ENCODE data around the gene LIFR.
"Not testable (repeated sequence)": the region's sequence is repeated elsewhere in the genome, so short reads cannot be mapped to it uniquely, and the experiment has no call there.

LIFR gene

DNA sequence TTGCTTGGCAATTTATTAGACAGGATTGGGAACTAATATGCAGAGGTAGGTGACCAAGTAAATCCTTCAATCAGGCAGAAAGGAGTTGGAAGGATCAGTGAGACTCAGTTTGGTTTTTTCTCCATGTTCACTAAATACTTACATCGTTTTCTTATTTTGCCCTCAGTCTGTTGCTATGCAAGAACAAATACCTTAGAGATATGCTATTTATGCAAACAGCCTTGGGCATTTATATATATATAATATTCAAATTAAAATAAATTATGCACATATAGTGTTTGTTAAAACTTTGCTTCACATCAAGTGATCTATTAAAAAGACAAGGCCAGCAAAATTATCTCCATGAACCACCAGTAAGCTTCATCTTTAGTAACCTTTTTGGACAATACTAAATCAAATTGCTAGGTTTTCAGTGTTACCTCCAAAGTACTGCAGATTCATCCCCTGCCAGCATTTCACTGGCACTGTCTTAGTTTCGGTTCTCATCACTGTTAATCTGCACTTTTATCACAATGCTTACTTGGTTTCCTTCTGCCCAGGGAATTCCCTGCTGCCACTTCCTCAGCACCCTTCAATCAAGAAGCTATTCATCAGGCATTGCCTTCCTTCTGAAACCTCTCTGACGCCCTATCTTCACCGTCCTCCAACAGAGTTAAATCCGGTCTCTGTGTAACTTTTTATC, 26.0 kb upstream of the LIFR start:
- intact Hi-C loops (cut with DNase I), result no loop called here
- no peak for DNase-seq

- DNase-seq, result no peak
These were observed 25.2 kb upstream of the LIFR start for GRCh38 chr5:38581597-38581996.

DNA sequence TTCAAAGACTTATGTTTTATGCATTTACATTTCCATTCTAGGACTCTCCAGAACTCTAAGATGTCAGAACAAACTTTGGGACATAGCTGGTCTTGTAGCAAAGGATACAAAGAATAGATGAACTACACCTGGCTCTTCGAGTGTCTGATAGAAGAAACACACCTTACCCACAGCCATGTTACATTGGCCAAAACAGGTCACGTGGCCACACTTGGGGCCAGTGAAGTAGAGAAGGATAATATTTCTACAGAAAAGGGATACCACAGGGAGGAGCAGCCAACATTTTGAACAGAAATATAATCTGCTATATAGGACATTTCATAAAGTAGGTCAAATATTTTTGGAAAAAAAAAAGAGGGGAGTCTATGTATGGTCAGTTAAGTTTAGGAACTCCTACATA, 22.7 kb upstream of the LIFR start:
- DNase-seq, result no peak
- intact Hi-C loops (cut with DNase I), result no loop called here

More at GRCh38 chr5:38581597-38581996, 25.2 kb upstream of the LIFR start:
- intact Hi-C loops (cut with DNase I), result no loop called here

DNA sequence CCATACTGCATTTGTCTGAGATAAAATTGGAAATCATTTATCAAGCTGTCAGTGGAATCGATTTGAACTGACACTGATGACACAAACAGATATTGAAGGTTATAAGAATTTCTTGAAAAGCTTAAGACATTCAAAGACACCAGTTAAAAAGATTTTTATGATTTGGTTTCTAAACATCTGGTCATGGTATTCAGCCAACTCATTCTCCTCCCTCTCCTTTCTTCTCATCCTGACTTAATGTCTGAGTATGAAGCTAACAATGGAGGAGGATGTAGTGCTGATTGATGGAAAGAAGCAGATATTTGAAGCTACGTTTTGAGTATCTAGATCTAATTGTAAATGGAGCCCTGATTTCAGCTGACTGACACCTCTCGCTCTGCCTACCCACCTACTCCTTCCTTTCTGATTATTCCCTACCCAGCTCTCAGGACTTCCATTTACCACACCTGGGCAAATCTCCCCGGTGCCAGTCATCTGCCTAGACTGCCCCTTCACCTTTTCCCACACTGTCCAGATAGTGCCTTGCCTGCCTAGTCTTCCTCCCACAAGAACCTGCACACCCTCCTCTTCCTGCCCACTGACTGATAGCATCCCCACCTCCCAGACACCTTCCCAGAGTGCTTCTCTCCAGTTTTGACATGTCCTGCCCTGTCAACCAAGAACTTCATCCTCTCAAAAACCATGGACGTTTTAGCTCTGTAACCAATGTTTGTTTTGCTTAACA, 20.7 kb upstream of the LIFR start:
- intact Hi-C loops (cut with DNase I), result no loop called here
- DNase-seq, result no peak

- intact Hi-C loops (cut with DNase I), result no loop called here
- DNase-seq, result no peak
These were observed 20.0 kb upstream of the LIFR start for GRCh38 chr5:38576442-38576841.

DNA sequence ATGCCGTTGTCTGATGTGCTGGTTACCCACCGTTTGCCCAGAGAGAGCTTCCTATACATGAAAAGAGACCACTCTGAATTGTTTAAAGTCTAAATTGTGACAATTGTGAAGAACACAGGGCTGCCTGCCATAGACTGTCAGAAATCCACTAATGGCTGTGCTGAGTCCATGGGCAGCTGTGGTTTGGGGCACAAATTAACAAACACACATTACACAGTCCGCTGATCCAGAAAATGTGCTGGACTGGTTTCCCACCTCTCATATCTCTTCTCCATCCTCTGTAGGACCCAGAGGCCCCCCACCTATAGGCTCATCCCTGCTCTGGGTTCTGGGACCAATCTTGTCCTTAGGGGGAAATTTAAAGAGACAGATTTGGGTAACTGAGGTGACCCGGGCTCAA, 19.0 kb upstream of the LIFR start:
- no peak for DNase-seq
- intact Hi-C loops (cut with DNase I), result no loop called here

- intact Hi-C loops (cut with DNase I), result no loop called here
- no peak for DNase-seq
These were observed 17.6 kb upstream of the LIFR start for GRCh38 chr5:38574009-38574408.

- intact Hi-C loops (cut with DNase I), result no loop called here
- DNase-seq, result no peak
These were observed 17.1 kb upstream of the LIFR start for GRCh38 chr5:38573521-38573920.

- DNase-seq, result no peak
- intact Hi-C loops (cut with DNase I), result no loop called here
These were observed 12.7 kb upstream of the LIFR start for GRCh38 chr5:38569180-38569579.

DNA sequence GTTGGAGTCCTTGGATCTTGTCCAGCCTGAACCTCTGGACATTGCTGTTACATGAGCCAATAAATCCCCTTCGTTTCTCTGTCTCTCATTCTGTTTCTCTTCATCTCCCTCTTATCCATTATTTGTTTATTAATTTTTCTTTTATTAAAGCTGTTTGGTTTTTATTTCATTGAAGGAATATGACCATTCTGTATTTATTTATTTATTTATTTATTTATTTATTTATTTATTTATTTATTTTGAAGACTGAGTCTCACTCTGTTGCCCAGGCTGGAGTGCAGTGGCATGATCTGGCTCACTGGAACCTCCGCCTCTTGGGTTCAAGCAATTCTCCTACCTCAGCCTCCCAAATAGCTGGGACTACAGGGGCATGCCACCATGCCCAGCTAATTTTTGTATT, 10.9 kb upstream of the LIFR start:
- DNase-seq; intact Hi-C loops (cut with DNase I): not testable (repeated sequence)

DNA sequence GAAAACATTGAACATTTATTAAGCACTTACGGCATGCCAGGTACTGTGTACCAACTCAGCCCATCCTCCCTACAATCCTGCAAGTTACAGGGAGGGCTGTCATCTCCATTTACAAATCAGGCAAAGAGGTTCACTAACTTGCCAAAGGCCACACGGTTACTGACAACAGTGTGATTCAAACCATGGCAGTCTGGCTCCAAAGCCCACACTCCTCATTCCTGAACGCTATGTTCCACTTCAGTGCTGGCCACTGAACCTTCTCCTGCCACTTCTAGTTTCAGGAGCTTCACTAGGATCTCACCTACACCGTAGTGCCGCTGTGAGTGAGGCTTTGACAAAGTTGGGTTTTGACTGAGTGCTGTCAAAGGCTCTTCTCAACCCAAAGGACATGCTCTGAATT, 7.2 kb upstream of the LIFR start:
- intact Hi-C loops (cut with DNase I), result no loop called here
- no peak for DNase-seq

DNA sequence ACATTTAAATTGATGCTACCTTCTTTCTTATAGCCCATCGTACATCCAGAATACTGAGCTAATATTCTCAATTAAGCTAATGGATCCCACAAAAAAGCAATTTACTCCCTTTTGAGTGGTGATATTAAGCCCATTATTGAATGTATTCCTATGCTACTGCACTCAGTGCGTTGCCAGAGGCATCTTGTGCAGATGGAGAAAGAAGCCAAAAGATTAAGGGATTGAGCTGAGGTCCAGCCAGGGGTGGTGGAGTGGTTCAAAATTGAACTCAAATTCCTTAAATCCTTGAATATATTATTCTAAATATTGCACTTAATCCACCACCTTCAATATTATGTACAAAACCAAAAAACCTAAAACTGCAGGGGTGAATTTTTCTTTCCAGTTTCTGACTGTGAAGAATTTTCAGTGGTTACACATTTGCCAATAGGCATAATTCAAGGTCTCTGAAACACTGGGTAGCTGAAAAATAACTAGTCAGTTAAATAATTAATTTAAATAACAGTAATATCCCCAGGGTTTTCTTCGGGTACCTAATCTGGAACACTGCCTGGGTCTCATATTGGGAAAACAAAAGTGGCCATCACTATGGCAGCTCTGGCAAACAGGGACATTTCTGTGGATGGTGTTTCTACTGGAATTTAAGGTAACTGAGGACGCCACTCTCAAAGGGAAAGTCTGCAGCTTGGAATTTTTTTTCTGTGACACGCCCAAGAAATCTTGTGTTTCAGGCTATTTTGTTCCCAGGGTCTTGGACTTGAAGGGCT, 6.2 kb upstream of the LIFR start:
- DNase-seq, result no peak
- intact Hi-C loops (cut with DNase I), result no loop called here

GRCh38 chr5:38559428-38559827, 3.0 kb upstream of the LIFR start:
- DNase-seq, result no peak
- intact Hi-C loops (cut with DNase I), result loop anchor here (5.0 to 10.0 kb wide), 3 partner anchors 125 to 515 kb away; partner anchors contain the start of gene RICTOR

DNA sequence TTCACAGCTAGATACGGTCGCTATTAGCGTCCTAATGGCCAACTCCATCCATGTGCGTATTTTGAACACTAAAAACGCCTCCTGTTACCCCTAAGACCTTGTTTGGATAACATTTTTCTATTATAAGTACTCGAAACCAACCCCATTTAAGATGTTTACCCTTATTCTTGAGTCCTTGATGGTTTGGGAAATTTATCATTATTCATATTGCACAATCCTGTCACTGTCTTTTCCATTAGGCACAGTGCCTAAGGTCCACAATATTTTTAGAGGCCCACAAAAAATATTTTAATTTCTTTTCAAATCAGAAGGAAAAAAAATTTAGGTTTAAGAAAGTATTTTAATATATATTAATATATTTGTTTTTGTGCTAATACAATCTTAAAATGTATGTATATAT, 1.3 kb upstream of the LIFR start:
- intact Hi-C loops (cut with DNase I), result loop anchor here (5.0 to 10.0 kb wide), 3 partner anchors 127 to 517 kb away; partner anchors contain the start of gene RICTOR

GRCh38 chr5:38557308-38557710, 863 bp upstream of the LIFR start:
- peak in 1 of 10 donors; percentile 77 for DNase-seq
- intact Hi-C loops (cut with DNase I), result loop anchor here (5.0 to 10.0 kb wide), 3 partner anchors 127 to 517 kb away; partner anchors contain the start of gene RICTOR

More for the DNA sequence above, 1.3 kb upstream of the LIFR start:
- no peak for DNase-seq

GRCh38 chr5:38556088-38556598, 303 bp downstream of the LIFR start:
- DNase-seq, result no peak

GRCh38 chr5:38555354-38556087, 925 bp downstream of the LIFR start:
- DNase-seq, result no peak
- intact Hi-C loops (cut with DNase I), result loop anchor here (5.0 to 10.0 kb wide), 3 partner anchors 129 to 519 kb away; partner anchors contain the start of gene RICTOR

More at GRCh38 chr5:38556088-38556598, 303 bp downstream of the LIFR start:
- intact Hi-C loops (cut with DNase I), result loop anchor here (5.0 to 10.0 kb wide), 3 partner anchors 129 to 519 kb away; partner anchors contain the start of gene RICTOR

GRCh38 chr5:38554861-38555260, 1.6 kb downstream of the LIFR start:
- intact Hi-C loops (cut with DNase I), result loop anchor here (5.0 to 10.0 kb wide), 3 partner anchors 130 to 520 kb away; partner anchors contain the start of gene RICTOR
- DNase-seq, result no peak

- intact Hi-C loops (cut with DNase I), result loop anchor here (10.0 kb wide), 2 partner anchors 130 to 520 kb away; partner anchors contain the start of gene RICTOR
- no peak for DNase-seq
These were observed 2.0 kb downstream of the LIFR start for GRCh38 chr5:38554403-38554802.
